ENCODE data around the gene SPATS2. TPM values are rescaled to one million over a fixed set of nuclear protein-coding genes. Genes with fewer than 3 reads are reported as not detected.

The SPATS2 gene
- total and polyA plus RNA-seq, 7 donors: 6.9 to 32.1 (median 11.7) TPM

- no peaks in the 10 kb centered on the region for H3K9me3 ChIP-seq
- 85 to 90% methylated on average over 8 of the region's 8 CpGs for WGBS, 2 donors
- DNase-seq: no peak
- H3K4me1 ChIP-seq: peaks cover 0 to 15% (median 13%) of the 10 kb centered on the region in 4 donors
- no peak overlapping the region for H3K4me3 ChIP-seq
- peaks cover 0 to 17% (median 8%) of the 10 kb centered on the region in 3 donors for H3K27me3 ChIP-seq
- H3K27ac ChIP-seq: no peak overlapping the region
- TF ChIP-seq POLR2AphosphoS5 (IDR thresholded peaks at IDR 0.05): no peak
- TF ChIP-seq EP300 (IDR thresholded peaks at IDR 0.05): no peak
- no peak for TF ChIP-seq POLR2A (IDR thresholded peaks at IDR 0.05)
- no peak for TF ChIP-seq CTCF (IDR thresholded peaks at IDR 0.05)
- intact Hi-C loops (cut with DNase I): no loop called here
- peaks cover 0 to 19% (median 2%) of the 10 kb centered on the region in 4 donors for H3K36me3 ChIP-seq
Measured at GRCh38 chr12:49552899-49553298, 185.6 kb downstream of the SPATS2 start.

GRCh38 chr12:49553512-49554088, 186.3 kb downstream of the SPATS2 start:
- Histone ChIP-seq H3K9me3 (no peaks in the 10 kb centered on the region), H3K36me3 (peaks cover 4 to 26% (median 10%) of the 10 kb centered on the region in 4 donors), H3K4me1 (peaks cover 0 to 10% (median 9%) of the 10 kb centered on the region in 4 donors), H3K27me3 (peaks cover 0 to 10% (median under 1%) of the 10 kb centered on the region in 3 donors), H3K4me3 (no peak overlapping the region), H3K27ac (no peak overlapping the region)
- intact Hi-C loops (cut with DNase I): no loop called here
- no peak for DNase-seq
- WGBS, 2 donors: 57 to 68% methylated on average over 2 of the region's 2 CpGs
- TF ChIP-seq CTCF (IDR thresholded peaks at IDR 0.05) (no peak), EP300 (IDR thresholded peaks at IDR 0.05) (no peak), POLR2A (IDR thresholded peaks at IDR 0.05) (no peak), POLR2AphosphoS5 (IDR thresholded peaks at IDR 0.05) (no peak)

- Histone ChIP-seq H3K27ac (no peak overlapping the region), H3K27me3 (peaks cover 0 to 3% (median 0%) of the 10 kb centered on the region in 3 donors), H3K4me1 (peaks cover 0 to 3% (median 3%) of the 10 kb centered on the region in 4 donors), H3K36me3 (peaks cover 11 to 32% (median 15%) of the 10 kb centered on the region in 4 donors), H3K9me3 (no peaks in the 10 kb centered on the region), H3K4me3 (no peak overlapping the region)
- WGBS, 2 donors: 87 to 90% methylated on average over 15 of the region's 15 CpGs
- TF ChIP-seq POLR2AphosphoS5 (IDR thresholded peaks at IDR 0.05) (no peak), EP300 (IDR thresholded peaks at IDR 0.05) (no peak), POLR2A (IDR thresholded peaks at IDR 0.05) (no peak), CTCF (IDR thresholded peaks at IDR 0.05) (no peak)
- DNase-seq: no peak
- intact Hi-C loops (cut with DNase I): no loop called here
Measured at GRCh38 chr12:49554266-49554665, 187.0 kb downstream of the SPATS2 start.

GRCh38 chr12:49555631-49556390, 188.5 kb downstream of the SPATS2 start:
- Histone ChIP-seq H3K27me3 (no peaks in the 10 kb centered on the region), H3K36me3 (peaks cover 14 to 48% (median 25%) of the 10 kb centered on the region in 4 donors), H3K4me3 (no peak overlapping the region), H3K4me1 (no peaks in the 10 kb centered on the region), H3K9me3 (no peaks in the 10 kb centered on the region), H3K27ac (no peak overlapping the region)
- intact Hi-C loops (cut with DNase I): no loop called here
- DNase-seq: no peak
- no peak for TF ChIP-seq EP300 (IDR thresholded peaks at IDR 0.05)
- no peak for TF ChIP-seq POLR2A (IDR thresholded peaks at IDR 0.05)
- no peak for TF ChIP-seq CTCF (IDR thresholded peaks at IDR 0.05)
- TF ChIP-seq POLR2AphosphoS5 (IDR thresholded peaks at IDR 0.05): no peak
- WGBS, 2 donors: 86 to 93% methylated on average over 18 of the region's 18 CpGs

Measured in sigmoid colon (tissue), 7 donors.